WTC11 (cell line): Measurements from ENCODE around the gene CENPF.
"Not testable (repeated sequence)": the region's sequence is repeated elsewhere in the genome, so short reads cannot be mapped to it uniquely, and the experiment has no call there.

Source experiments
- ATF1 ChIP-seq: sonication (generic); formaldehyde crosslinking; IDR thresholded peaks from 2 replicates; pipeline ENCODE4 v1.8.1; 2023; ENCODE audit warnings: mild to moderate bottlenecking, moderate library complexity, missing genetic modification reagents
- CTCF ChIP-seq: fragments of 200-600 bp; IDR thresholded peaks from 2 replicates; pipeline ENCODE4 v1.8.0; 2022; ENCODE audit warnings: antibody characterized with exemption
- ELF4 ChIP-seq: sonication (generic); formaldehyde crosslinking; IDR thresholded peaks from 2 replicates; pipeline ENCODE4 v1.8.1; 2022; ENCODE audit warnings: low read depth, mild to moderate bottlenecking, moderate library complexity, missing genetic modification reagents
- ETV6 ChIP-seq: sonication (generic); formaldehyde crosslinking; IDR thresholded peaks from 2 replicates; pipeline ENCODE4 v1.8.1; 2022; ENCODE audit warnings: mild to moderate bottlenecking, missing genetic modification reagents
- GABPB1 ChIP-seq: sonication (generic); formaldehyde crosslinking; IDR thresholded peaks from 2 replicates; pipeline ENCODE4 v1.8.1; 2023; ENCODE audit warnings: mild to moderate bottlenecking, missing genetic modification reagents
- MLX ChIP-seq: sonication (generic); formaldehyde crosslinking; IDR thresholded peaks from 2 replicates; pipeline ENCODE4 v1.8.1; 2023; ENCODE audit warnings: mild to moderate bottlenecking, missing genetic modification reagents, moderate library complexity
- SP1 ChIP-seq: sonication (generic); formaldehyde crosslinking; conservative IDR thresholded peaks from 2 replicates; pipeline ENCODE4 v1.8.1; 2022; ENCODE audit warnings: missing genetic modification reagents
- ZNF121 ChIP-seq: sonication (generic); formaldehyde crosslinking; IDR thresholded peaks from 2 replicates; pipeline ENCODE4 v1.8.0; 2023; ENCODE audit warnings: missing genetic modification reagents
- TF ChIP-seq, protein P1 (sequence below): sonication (generic); formaldehyde crosslinking; IDR thresholded peaks from 2 replicates; pipeline ENCODE4 v1.8.0; 2022; ENCODE audit warnings: mild to moderate bottlenecking, missing genetic modification reagents
- TF ChIP-seq, protein P2 (sequence below): sonication (generic); formaldehyde crosslinking; IDR thresholded peaks from 2 replicates; pipeline ENCODE4 v1.8.1; 2022; ENCODE audit warnings: low read depth, mild to moderate bottlenecking, moderate library complexity, missing genetic modification reagents, borderline replicate concordance
- TF ChIP-seq, protein P3 (sequence below): sonication (generic); formaldehyde crosslinking; IDR thresholded peaks from 2 replicates; pipeline ENCODE4 v1.8.0; 2023; ENCODE audit warnings: missing genetic modification reagents, mild to moderate bottlenecking, borderline replicate concordance

GRCh38 chr1:214607492-214608215, 4.7 kb downstream of the CENPF start:
- not testable (repeated sequence) for TF ChIP-seq ATF1; CTCF; ETV6 (CRISPR knock-in tag); ELF4; ZNF121 (CRISPR knock-in tag); SP1 (CRISPR knock-in tag); GABPB1 (CRISPR knock-in tag); MLX (CRISPR knock-in tag)
- TF ChIP-seq, protein P1, sequence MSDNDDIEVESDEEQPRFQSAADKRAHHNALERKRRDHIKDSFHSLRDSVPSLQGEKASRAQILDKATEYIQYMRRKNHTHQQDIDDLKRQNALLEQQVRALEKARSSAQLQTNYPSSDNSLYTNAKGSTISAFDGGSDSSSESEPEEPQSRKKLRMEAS (CRISPR knock-in tag), result not testable (repeated sequence)
- TF ChIP-seq, protein P2, sequence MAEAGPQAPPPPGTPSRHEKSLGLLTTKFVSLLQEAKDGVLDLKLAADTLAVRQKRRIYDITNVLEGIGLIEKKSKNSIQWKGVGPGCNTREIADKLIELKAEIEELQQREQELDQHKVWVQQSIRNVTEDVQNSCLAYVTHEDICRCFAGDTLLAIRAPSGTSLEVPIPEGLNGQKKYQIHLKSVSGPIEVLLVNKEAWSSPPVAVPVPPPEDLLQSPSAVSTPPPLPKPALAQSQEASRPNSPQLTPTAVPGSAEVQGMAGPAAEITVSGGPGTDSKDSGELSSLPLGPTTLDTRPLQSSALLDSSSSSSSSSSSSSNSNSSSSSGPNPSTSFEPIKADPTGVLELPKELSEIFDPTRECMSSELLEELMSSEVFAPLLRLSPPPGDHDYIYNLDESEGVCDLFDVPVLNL (CRISPR knock-in tag), result not testable (repeated sequence)
- TF ChIP-seq, protein P3, sequence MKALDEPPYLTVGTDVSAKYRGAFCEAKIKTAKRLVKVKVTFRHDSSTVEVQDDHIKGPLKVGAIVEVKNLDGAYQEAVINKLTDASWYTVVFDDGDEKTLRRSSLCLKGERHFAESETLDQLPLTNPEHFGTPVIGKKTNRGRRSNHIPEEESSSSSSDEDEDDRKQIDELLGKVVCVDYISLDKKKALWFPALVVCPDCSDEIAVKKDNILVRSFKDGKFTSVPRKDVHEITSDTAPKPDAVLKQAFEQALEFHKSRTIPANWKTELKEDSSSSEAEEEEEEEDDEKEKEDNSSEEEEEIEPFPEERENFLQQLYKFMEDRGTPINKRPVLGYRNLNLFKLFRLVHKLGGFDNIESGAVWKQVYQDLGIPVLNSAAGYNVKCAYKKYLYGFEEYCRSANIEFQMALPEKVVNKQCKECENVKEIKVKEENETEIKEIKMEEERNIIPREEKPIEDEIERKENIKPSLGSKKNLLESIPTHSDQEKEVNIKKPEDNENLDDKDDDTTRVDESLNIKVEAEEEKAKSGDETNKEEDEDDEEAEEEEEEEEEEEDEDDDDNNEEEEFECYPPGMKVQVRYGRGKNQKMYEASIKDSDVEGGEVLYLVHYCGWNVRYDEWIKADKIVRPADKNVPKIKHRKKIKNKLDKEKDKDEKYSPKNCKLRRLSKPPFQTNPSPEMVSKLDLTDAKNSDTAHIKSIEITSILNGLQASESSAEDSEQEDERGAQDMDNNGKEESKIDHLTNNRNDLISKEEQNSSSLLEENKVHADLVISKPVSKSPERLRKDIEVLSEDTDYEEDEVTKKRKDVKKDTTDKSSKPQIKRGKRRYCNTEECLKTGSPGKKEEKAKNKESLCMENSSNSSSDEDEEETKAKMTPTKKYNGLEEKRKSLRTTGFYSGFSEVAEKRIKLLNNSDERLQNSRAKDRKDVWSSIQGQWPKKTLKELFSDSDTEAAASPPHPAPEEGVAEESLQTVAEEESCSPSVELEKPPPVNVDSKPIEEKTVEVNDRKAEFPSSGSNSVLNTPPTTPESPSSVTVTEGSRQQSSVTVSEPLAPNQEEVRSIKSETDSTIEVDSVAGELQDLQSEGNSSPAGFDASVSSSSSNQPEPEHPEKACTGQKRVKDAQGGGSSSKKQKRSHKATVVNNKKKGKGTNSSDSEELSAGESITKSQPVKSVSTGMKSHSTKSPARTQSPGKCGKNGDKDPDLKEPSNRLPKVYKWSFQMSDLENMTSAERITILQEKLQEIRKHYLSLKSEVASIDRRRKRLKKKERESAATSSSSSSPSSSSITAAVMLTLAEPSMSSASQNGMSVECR (CRISPR knock-in tag), result not testable (repeated sequence)
